Breast epithelium (tissue), 3 donors: ENCODE data around the gene ASXL2.

Experiments
- POLR2A ChIP-seq: fragments of 450-650 bp; IDR thresholded peaks from one replicate; pipeline ENCODE4 v1.6.1; 2016; ENCODE audit warnings: antibody characterized with exemption, mild to moderate bottlenecking, moderate library complexity
- TF ChIP-seq, protein P1 (sequence below), 3 donors: fragments of 450-650 bp; IDR thresholded peaks; one replicate each; pipeline ENCODE4 v1.5.1; 2016 to 2017; ENCODE audit warnings: antibody characterized with exemption in 3 of 3, mild to moderate bottlenecking in 3 of 3, moderate library complexity in 3 of 3

- TF ChIP-seq, protein P1, sequence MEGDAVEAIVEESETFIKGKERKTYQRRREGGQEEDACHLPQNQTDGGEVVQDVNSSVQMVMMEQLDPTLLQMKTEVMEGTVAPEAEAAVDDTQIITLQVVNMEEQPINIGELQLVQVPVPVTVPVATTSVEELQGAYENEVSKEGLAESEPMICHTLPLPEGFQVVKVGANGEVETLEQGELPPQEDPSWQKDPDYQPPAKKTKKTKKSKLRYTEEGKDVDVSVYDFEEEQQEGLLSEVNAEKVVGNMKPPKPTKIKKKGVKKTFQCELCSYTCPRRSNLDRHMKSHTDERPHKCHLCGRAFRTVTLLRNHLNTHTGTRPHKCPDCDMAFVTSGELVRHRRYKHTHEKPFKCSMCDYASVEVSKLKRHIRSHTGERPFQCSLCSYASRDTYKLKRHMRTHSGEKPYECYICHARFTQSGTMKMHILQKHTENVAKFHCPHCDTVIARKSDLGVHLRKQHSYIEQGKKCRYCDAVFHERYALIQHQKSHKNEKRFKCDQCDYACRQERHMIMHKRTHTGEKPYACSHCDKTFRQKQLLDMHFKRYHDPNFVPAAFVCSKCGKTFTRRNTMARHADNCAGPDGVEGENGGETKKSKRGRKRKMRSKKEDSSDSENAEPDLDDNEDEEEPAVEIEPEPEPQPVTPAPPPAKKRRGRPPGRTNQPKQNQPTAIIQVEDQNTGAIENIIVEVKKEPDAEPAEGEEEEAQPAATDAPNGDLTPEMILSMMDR (IDR thresholded peaks at IDR 0.05) = no peak
- no peak for TF ChIP-seq POLR2A
Observed at GRCh38 chr2:25685741-25686140, 192.5 kb downstream of the ASXL2 start.
